Measurements from ENCODE around the gene CNOT3. TPM values are rescaled to one million over a fixed set of nuclear protein-coding genes. Genes with fewer than 3 reads are reported as not detected.
"Not testable (repeated sequence)": the region's sequence is repeated elsewhere in the genome, so short reads cannot be mapped to it uniquely, and the experiment has no call there.

The CNOT3 gene
- total and polyA plus RNA-seq, 4 experiments from 2014 or later, result 3.3 to 82.3 (median 50.5) TPM

DNA sequence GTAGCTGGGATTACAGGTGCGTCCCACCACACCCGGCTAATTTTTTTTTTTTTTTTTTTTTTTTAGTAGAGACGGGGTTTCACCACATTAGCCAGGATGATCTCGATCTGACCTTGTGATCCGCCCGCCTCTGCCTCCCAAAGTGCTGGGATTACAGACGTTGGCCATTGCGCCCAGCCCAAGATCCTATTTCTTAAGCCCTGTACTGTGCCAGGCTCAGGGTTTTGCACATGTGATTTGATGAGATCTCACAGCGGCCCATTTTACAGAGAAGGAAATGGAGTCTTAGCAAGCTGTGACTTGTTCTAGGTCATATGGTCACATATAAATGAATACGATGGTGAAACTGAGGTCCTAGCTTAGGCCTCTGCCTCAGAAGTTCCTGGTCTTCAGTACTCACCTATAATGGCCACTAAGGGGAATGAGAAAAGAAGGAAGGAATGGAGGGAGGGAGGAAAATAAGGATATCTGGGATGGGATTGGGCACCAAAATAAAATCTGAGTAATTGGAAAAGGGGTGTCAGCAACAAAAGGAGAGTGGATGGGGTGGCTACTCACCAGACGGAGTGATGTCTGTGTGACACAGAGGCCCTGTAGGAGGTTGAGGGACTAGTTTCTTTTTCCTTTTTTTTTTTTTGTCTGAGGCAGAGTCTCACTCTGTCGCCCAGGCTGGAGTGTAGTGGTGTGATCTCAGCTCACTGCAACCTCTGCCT lies 38.2 kb upstream of the CNOT3 start:
- H3K4me3 Mint-ChIP-seq, result no peak overlapping the region
- ChIA-PET POLR2A (ENCODE audit: partially characterized antibody) (interaction anchor here (1.4 to 6.2 kb wide), 2 partner anchors 16 to 60 kb away, joined by 5 to 49 read pairs; partner anchors contain the start of genes LENG1, PRPF31 and TFPT), CTCF (ENCODE audit: partially characterized antibody) (interaction anchor here (0.6 kb wide), 1 partner anchor 1305 kb away, joined by 4 read pairs; no protein-coding TSS in a partner anchor)
- intact Hi-C loops (cut with micrococcal nuclease), result no loop called here
- no peaks in the 10 kb centered on the region for H3K9me3 Mint-ChIP-seq
- Histone ChIP-seq H3K36me3 (ENCODE audit: insufficient read depth, low read length) (no peaks in the 10 kb centered on the region), H3K4me3 (ENCODE audit: low read length in 2 of 2) (no peak overlapping the region), H3K9me3 (ENCODE audit: control insufficient read depth in 1 of 2, low read length in 2 of 2) (no peaks in the 10 kb centered on the region), H3K4me1 (ENCODE audit: insufficient read depth, low read length) (peaks cover 27% of the 10 kb centered on the region), H3K27ac (ENCODE audit: low read depth, low read length) (no peak overlapping the region), H3K27me3 (ENCODE audit: insufficient read depth, low read length) (no peaks in the 10 kb centered on the region)
- H3K27me3 Mint-ChIP-seq, result peaks cover 3% of the 10 kb centered on the region in 2 donors
- H3K27ac Mint-ChIP-seq, result peak overlapping the region in 1 of 7 donors; percentile 77
- H3K36me3 Mint-ChIP-seq, result peaks cover 0 to 6% of the 10 kb centered on the region in 2 donors
- H3K4me1 Mint-ChIP-seq, result peaks cover 13 to 37% (median 19%) of the 10 kb centered on the region in 4 donors
- DNase-seq, result no peak

DNA sequence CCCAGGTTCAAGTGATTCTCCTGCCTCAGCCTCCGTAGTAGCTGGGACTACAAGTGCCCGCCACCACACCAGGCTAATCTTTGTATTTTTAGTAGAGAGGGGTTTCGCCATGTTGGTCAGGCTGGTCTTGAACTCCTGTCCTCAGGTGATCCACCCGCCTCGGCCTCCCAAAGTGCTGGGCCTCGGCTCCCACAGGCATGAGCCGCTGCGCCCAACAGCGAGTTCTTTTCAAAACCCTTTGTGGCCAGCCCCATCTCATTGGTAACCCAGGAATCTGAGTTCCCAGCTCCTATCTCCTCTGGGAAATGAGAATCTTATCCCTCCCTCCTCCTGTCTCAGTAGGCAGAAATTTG lies 37.7 kb upstream of the CNOT3 start:
- H3K36me3 ChIP-seq (ENCODE audit: insufficient read depth, low read length); POLR2A ChIA-PET (ENCODE audit: partially characterized antibody); H3K4me3 ChIP-seq (ENCODE audit: low read length in 2 of 2); H3K9me3 Mint-ChIP-seq; H3K27ac Mint-ChIP-seq; DNase-seq; H3K9me3 ChIP-seq (ENCODE audit: control insufficient read depth in 1 of 2, low read length in 2 of 2); H3K27ac ChIP-seq (ENCODE audit: low read depth, low read length); H3K27me3 ChIP-seq (ENCODE audit: insufficient read depth, low read length); H3K4me3 Mint-ChIP-seq; H3K36me3 Mint-ChIP-seq; H3K27me3 Mint-ChIP-seq: not testable (repeated sequence)
- CTCF ChIA-PET (ENCODE audit: partially characterized antibody), result interaction anchor here (0.6 kb wide), 1 partner anchor 1305 kb away, joined by 4 read pairs; no protein-coding TSS in a partner anchor
- intact Hi-C loops (cut with micrococcal nuclease), result loop anchor here (10.0 kb wide), 1 partner anchor 1555 kb away; the partner anchor contains the start of gene U2AF2
- H3K4me1 Mint-ChIP-seq, result peaks cover 14 to 35% (median 19%) of the 10 kb centered on the region in 4 donors
- peaks cover 30% of the 10 kb centered on the region for H3K4me1 ChIP-seq (ENCODE audit: insufficient read depth, low read length)

DNA sequence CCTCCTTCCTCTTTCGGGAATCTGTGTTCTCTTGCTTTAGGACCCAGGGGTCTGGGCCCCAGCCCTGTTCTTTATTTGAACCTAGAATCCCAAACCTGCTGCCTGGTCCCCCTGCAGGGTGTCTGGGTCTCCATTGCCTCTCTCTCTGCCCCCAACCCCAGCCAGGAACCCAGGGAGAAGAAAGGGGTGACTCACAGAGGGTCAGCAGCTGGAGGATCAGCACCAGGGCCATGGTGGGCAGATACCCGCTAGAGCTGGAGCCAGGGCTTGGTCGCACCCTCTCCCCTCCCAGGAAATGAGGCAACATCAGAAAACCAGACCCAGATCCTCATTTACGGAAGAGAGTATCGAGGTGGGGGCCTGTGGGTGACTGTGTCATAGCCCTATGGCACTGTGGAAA lies 37.0 kb upstream of the CNOT3 start, which contains the start of gene OSCAR:
TSS of gene OSCAR (minus strand) at position 243 of the 400 bp plus-strand sequence. CDS start at position 232, 11 bp downstream.
- Mint-ChIP-seq H3K36me3 (peaks cover 1 to 12% of the 10 kb centered on the region in 2 donors), H3K4me3 (peak within 1 kb of the TSS in 7 of 8 donors; percentile 24 to 70 (median 47)), H3K27me3 (peaks cover 0 to 3% of the 10 kb centered on the region in 2 donors), H3K9me3 (no peaks in the 10 kb centered on the region), H3K4me1 (peaks cover 16 to 36% (median 20%) of the 10 kb centered on the region in 4 donors), H3K27ac (peak within 1 kb of the TSS in 5 of 7 donors; percentile 14 to 90 (median 73))
- no peaks in the 10 kb centered on the region for H3K9me3 ChIP-seq (ENCODE audit: control insufficient read depth in 1 of 2, low read length in 2 of 2)
- peaks cover 27% of the 10 kb centered on the region for H3K4me1 ChIP-seq (ENCODE audit: insufficient read depth, low read length)
- no peak within 1 kb of the TSS for H3K27ac ChIP-seq (ENCODE audit: low read depth, low read length)
- intact Hi-C loops (cut with micrococcal nuclease), result loop anchor here (10.0 kb wide), 1 partner anchor 1554 kb away; the partner anchor contains the start of gene U2AF2
- ChIA-PET CTCF (ENCODE audit: partially characterized antibody) (no interaction called here), POLR2A (ENCODE audit: partially characterized antibody) (no interaction called here)
- DNase-seq, result no peak
- peaks cover 2% of the 10 kb centered on the region for H3K36me3 ChIP-seq (ENCODE audit: insufficient read depth, low read length)
- H3K4me3 ChIP-seq (ENCODE audit: low read length in 2 of 2), result no peak within 1 kb of the TSS
- no peaks in the 10 kb centered on the region for H3K27me3 ChIP-seq (ENCODE audit: insufficient read depth, low read length)

DNA sequence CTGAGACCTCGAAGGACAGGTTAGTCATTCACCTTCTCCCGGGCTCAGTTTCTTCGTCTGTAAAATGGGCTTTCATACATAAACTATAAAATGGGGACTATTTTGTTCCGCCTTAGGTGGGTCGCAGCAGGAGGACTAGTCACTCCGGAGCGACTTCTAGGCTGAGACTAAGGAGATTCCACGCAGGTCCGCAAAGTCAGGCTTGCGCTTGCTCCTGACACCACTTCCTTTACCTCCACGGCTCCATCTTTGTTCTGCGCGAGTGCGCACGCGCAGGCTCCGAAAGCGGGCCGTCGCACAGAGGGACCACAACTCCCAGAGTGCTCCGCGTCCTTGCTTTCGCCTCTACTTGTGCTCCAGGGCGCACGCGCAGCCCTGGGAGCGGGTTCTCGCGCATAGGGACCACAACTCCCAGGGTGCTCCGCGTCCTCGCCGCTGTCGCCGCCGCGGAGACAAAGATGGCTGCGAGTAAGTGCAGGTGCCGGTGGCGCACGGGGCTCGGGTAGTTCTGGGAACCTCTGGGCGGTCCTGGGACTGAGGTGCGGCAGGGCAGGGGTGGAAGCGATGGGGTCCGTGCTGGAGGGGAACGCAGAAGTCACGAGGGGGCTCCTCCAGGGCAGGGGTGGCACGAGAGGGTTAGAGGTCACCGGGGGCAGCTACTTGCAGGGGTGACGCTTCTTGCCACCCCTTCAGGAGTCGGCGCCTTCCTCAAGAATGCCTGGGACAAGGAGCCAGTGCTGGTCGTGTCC lies 35.0 kb upstream of the CNOT3 start, which contains the start of gene NDUFA3:
TSS of gene NDUFA3 (plus strand) at position 435 of the 749 bp plus-strand sequence. CDS start at position 459, 24 bp downstream.
- Mint-ChIP-seq H3K27ac (peak within 1 kb of the TSS; percentile 81 to 98 (median 96)), H3K9me3 (no peaks in the 10 kb centered on the region), H3K36me3 (peaks cover 11 to 29% of the 10 kb centered on the region in 2 donors), H3K4me3 (peak within 1 kb of the TSS; percentile 95 to 100 (median 97)), H3K27me3 (no peaks in the 10 kb centered on the region), H3K4me1 (peaks cover 14 to 29% (median 19%) of the 10 kb centered on the region in 4 donors)
- H3K36me3 ChIP-seq (ENCODE audit: insufficient read depth, low read length), result peaks cover 14% of the 10 kb centered on the region
- CTCF ChIA-PET (ENCODE audit: partially characterized antibody), result interaction anchor here (1.1 to 2.9 kb wide), 2 partner anchors 12 to 99 kb away, joined by 3 to 13 read pairs; partner anchors contain the start of genes PRPF31, RPS9 and TFPT
- peak within 1 kb of the TSS; percentile 54 to 83 for H3K4me3 ChIP-seq (ENCODE audit: low read length in 2 of 2)
- intact Hi-C loops (cut with micrococcal nuclease), result loop anchor here (1.0 to 10.0 kb wide), 5 partner anchors 13 to 1552 kb away; partner anchors contain the start of genes CNOT3, LENG1, PRPF31 and TFPT
- peak; percentile 96 to 99 (median 98) for DNase-seq
- POLR2A ChIA-PET (ENCODE audit: partially characterized antibody), result interaction anchor here (0.6 to 4.8 kb wide), 8 partner anchors 10 to 246 kb away, joined by 3 to 78 read pairs (median 5); partner anchors contain the start of genes CNOT3, LENG1, MBOAT7 and MYADM
- peaks cover 17% of the 10 kb centered on the region for H3K4me1 ChIP-seq (ENCODE audit: insufficient read depth, low read length)
- no peaks in the 10 kb centered on the region for H3K27me3 ChIP-seq (ENCODE audit: insufficient read depth, low read length)
- peak within 1 kb of the TSS; percentile 65 for H3K27ac ChIP-seq (ENCODE audit: low read depth, low read length)
- H3K9me3 ChIP-seq (ENCODE audit: control insufficient read depth in 1 of 2, low read length in 2 of 2), result no peaks in the 10 kb centered on the region

DNA sequence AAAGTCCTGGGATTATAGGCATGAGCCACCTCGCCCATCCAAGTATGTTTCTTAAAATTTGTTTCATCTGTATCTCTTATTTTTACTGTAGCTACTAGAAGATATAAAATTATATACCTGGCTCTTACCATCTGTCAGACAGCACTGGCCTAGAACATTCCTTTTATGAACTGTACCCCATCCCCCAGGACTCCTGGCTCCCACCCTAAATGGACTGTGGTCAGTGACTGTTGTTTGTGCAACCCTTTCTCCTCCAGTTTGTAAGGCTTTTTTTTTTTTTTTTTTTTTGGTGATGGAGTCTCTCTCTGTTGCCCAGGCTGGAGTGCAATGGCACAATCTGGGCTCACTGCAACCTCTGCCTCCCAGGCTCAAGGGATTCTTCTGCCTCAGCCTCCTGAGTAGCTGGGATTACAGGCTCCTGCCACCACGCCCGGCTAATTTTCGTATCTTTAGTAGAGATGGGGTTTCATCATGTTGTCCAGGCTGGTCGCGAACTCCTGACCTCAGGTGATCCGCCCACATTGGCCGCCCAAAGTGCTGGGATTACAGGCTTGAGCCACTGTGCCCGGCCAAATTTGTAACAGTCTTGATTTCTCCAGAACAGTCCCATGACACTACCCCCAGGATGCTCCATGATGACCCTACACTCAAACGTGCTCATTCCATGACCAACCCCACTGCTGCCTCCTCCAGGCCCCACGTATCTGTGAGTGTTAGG lies 32.4 kb upstream of the CNOT3 start:
- Mint-ChIP-seq H3K9me3 (no peaks in the 10 kb centered on the region), H3K4me1 (peaks cover 14 to 29% (median 19%) of the 10 kb centered on the region in 4 donors), H3K4me3 (peak overlapping the region in 4 of 8 donors; percentile 8 to 58 (median 24)), H3K27me3 (no peaks in the 10 kb centered on the region), H3K36me3 (peaks cover 18 to 44% of the 10 kb centered on the region in 2 donors), H3K27ac (no peak overlapping the region)
- H3K36me3 ChIP-seq (ENCODE audit: insufficient read depth, low read length), result peaks cover 35% of the 10 kb centered on the region
- ChIA-PET POLR2A (ENCODE audit: partially characterized antibody) (interaction anchor here (4.8 kb wide), 1 partner anchor 11 kb away, joined by 78 read pairs; the partner anchor contains the start of genes PRPF31 and TFPT), CTCF (ENCODE audit: partially characterized antibody) (no interaction called here)
- H3K27me3 ChIP-seq (ENCODE audit: insufficient read depth, low read length), result no peaks in the 10 kb centered on the region
- no peak overlapping the region for H3K27ac ChIP-seq (ENCODE audit: low read depth, low read length)
- H3K4me3 ChIP-seq (ENCODE audit: low read length in 2 of 2), result no peak overlapping the region
- no peak for DNase-seq
- H3K9me3 ChIP-seq (ENCODE audit: control insufficient read depth in 1 of 2, low read length in 2 of 2), result no peaks in the 10 kb centered on the region
- H3K4me1 ChIP-seq (ENCODE audit: insufficient read depth, low read length), result peaks cover 17% of the 10 kb centered on the region
- intact Hi-C loops (cut with micrococcal nuclease), result loop anchor here (10.0 kb wide), 1 partner anchor 1550 kb away; the partner anchor contains the start of gene U2AF2

DNA sequence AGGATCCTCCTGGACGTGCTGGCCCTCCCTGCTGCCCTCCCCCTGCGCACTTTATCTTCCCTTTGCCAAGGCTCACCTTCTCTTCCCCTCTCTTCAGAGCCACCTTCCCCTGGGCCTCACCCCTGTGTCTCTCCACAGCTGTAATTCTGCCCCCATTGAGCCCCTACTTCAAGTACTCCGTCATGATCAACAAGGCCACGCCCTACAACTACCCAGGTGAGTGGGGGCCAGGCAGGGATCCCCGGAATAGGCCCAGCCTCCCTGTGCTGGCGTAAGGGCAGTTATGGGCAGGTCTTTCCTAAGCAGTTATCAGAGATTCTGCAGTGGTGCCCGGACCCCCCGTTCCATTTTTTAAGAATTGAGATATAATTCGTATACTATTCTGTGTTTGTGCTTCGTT lies 31.8 kb upstream of the CNOT3 start:
- ChIA-PET CTCF (ENCODE audit: partially characterized antibody) (no interaction called here), POLR2A (ENCODE audit: partially characterized antibody) (interaction anchor here (4.8 kb wide), 1 partner anchor 10 kb away, joined by 78 read pairs; the partner anchor contains the start of genes PRPF31 and TFPT)
- no peaks in the 10 kb centered on the region for H3K27me3 ChIP-seq (ENCODE audit: insufficient read depth, low read length)
- H3K4me1 Mint-ChIP-seq, result peaks cover 14 to 29% (median 22%) of the 10 kb centered on the region in 4 donors
- no peaks in the 10 kb centered on the region for H3K9me3 ChIP-seq (ENCODE audit: control insufficient read depth in 1 of 2, low read length in 2 of 2)
- H3K36me3 Mint-ChIP-seq, result peaks cover 21 to 48% of the 10 kb centered on the region in 2 donors
- no peak overlapping the region for H3K4me3 ChIP-seq (ENCODE audit: low read length in 2 of 2)
- H3K9me3 Mint-ChIP-seq, result no peaks in the 10 kb centered on the region
- intact Hi-C loops (cut with micrococcal nuclease), result loop anchor here (10.0 kb wide), 1 partner anchor 1549 kb away; the partner anchor contains the start of gene U2AF2
- peak overlapping the region in 1 of 7 donors; percentile 47 for H3K27ac Mint-ChIP-seq
- peaks cover 40% of the 10 kb centered on the region for H3K36me3 ChIP-seq (ENCODE audit: insufficient read depth, low read length)
- H3K27me3 Mint-ChIP-seq, result no peaks in the 10 kb centered on the region
- H3K4me3 Mint-ChIP-seq, result peak overlapping the region in 2 of 8 donors; percentile 20 to 49
- no peak for DNase-seq
- H3K4me1 ChIP-seq (ENCODE audit: insufficient read depth, low read length), result peaks cover 17% of the 10 kb centered on the region
- H3K27ac ChIP-seq (ENCODE audit: low read depth, low read length), result no peak overlapping the region
